Tibial artery (tissue), 4 donors: ENCODE results near the gene GALK2.

Source experiments
- DNase-seq, 2 donors: peaks; one replicate each; pipeline ENCODE4 v3.0.0-alpha.2; 2019
- H3K27ac ChIP-seq, 2 donors: fragments of 200-600 bp; sonication (generic) in 1 of 2; 1 replicate in 1 of 2; 2 replicates in 1 of 2; pipeline ENCODE4 v1.5.1; 2018 to 2019; ENCODE audit warnings: mild to moderate bottlenecking in 1 of 2
- H3K27me3 ChIP-seq, 2 donors: fragments of 200-600 bp; sonication (generic) in 1 of 2; one replicate each; pipeline versions ENCODE4 v1.5.1 to v1.6.0; 2016 to 2019
- H3K36me3 ChIP-seq, 3 donors: fragments of 200-600 bp; sonication (generic) in 2 of 3; one replicate each; pipeline ENCODE4 v1.5.1; 2016 to 2019; ENCODE audit warnings: mild to moderate bottlenecking in 2 of 3
- H3K4me1 ChIP-seq, 4 donors: fragments of 200-600 bp; sonication (generic) in 2 of 4; 1 replicate in 3 of 4; 2 replicates in 1 of 4; pipeline ENCODE4 v1.5.1; 2016 to 2019
- H3K4me3 ChIP-seq, 2 donors: fragments of 200-600 bp; sonication (generic) in 1 of 2; 1 replicate in 1 of 2; 2 replicates in 1 of 2; pipeline ENCODE4 v1.5.1; 2018 to 2019; ENCODE audit warnings: mild to moderate bottlenecking in 2 of 2
- H3K9me3 ChIP-seq, 3 donors: fragments of 200-600 bp; sonication (generic) in 1 of 3; one replicate each; pipeline ENCODE4 v1.5.1; 2016 to 2019
- intact Hi-C: fragments of 100-400 bp; cut with DNase I; formaldehyde crosslinking; loops from one replicate; pipeline ENCODE4 v1.15.0; 2023; ENCODE audit warnings: low total_unique reads
- TF ChIP-seq, protein P1 (sequence below), 2 experiments: fragments of 200-600 bp in 1 of 2; fragments of 450-650 bp in 1 of 2; IDR thresholded peaks; one replicate each; pipeline ENCODE4 v1.5.1; 2017 to 2019; ENCODE audit warnings: antibody characterized with exemption in 2 of 2, mild to moderate bottlenecking in 1 of 2, moderate library complexity in 1 of 2

The GALK2 gene

GRCh38 chr15:49320351-49320750 lies 150.3 kb downstream of the GALK2 start:
- DNase-seq, result no peak
- intact Hi-C loops, result no loop called here
- Histone ChIP-seq H3K36me3 (peaks cover 11 to 31% (median 31%) of the 10 kb centered on the region in 3 donors), H3K27me3 (no peaks in the 10 kb centered on the region), H3K4me1 (peaks cover 0 to 1% (median 0%) of the 10 kb centered on the region in 4 donors), H3K27ac (no peak overlapping the region), H3K9me3 (no peaks in the 10 kb centered on the region), H3K4me3 (no peak overlapping the region)
- TF ChIP-seq, protein P1, sequence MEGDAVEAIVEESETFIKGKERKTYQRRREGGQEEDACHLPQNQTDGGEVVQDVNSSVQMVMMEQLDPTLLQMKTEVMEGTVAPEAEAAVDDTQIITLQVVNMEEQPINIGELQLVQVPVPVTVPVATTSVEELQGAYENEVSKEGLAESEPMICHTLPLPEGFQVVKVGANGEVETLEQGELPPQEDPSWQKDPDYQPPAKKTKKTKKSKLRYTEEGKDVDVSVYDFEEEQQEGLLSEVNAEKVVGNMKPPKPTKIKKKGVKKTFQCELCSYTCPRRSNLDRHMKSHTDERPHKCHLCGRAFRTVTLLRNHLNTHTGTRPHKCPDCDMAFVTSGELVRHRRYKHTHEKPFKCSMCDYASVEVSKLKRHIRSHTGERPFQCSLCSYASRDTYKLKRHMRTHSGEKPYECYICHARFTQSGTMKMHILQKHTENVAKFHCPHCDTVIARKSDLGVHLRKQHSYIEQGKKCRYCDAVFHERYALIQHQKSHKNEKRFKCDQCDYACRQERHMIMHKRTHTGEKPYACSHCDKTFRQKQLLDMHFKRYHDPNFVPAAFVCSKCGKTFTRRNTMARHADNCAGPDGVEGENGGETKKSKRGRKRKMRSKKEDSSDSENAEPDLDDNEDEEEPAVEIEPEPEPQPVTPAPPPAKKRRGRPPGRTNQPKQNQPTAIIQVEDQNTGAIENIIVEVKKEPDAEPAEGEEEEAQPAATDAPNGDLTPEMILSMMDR (IDR thresholded peaks at IDR 0.05), result no peak

DNA sequence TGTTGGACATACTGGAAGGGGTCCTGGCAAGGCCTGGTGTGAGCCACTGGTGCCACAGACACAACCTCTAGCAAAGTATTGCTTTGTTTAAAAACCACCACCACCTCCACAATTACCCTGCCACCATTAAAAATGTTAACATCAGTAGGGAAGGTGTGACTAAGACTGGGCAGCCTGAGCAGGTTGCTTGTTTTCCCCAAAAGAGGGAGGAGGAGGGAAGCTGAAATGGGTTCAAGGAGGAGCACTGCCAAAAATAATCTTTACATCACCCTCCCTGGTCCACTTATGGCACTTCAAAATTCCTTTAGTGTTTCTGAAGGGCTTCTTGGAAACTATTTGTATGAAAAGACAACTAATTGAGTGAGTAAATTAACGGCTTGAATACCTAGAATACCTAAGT lies 153.2 kb downstream of the GALK2 start:
- Histone ChIP-seq H3K36me3 (peaks cover 11 to 31% (median 31%) of the 10 kb centered on the region in 3 donors), H3K27me3 (no peaks in the 10 kb centered on the region), H3K4me1 (no peaks in the 10 kb centered on the region), H3K4me3 (no peak overlapping the region), H3K27ac (no peak overlapping the region), H3K9me3 (no peaks in the 10 kb centered on the region)
- DNase-seq, result no peak
- intact Hi-C loops, result no loop called here
- TF ChIP-seq, protein P1 (IDR thresholded peaks at IDR 0.05), result no peak

GRCh38 chr15:49327927-49328326 lies 157.9 kb downstream of the GALK2 start:
- intact Hi-C loops, result no loop called here
- no peak overlapping the region for H3K27ac ChIP-seq
- H3K4me1 ChIP-seq, result no peaks in the 10 kb centered on the region
- TF ChIP-seq, protein P1 (IDR thresholded peaks at IDR 0.05), result no peak
- peaks cover 0 to 17% (median 9%) of the 10 kb centered on the region in 3 donors for H3K36me3 ChIP-seq
- H3K27me3 ChIP-seq, result no peaks in the 10 kb centered on the region
- H3K4me3 ChIP-seq, result no peak overlapping the region
- no peaks in the 10 kb centered on the region for H3K9me3 ChIP-seq
- no peak for DNase-seq

GRCh38 chr15:49328941-49329340 lies 158.9 kb downstream of the GALK2 start:
- no peak for DNase-seq
- TF ChIP-seq, protein P1 (IDR thresholded peaks at IDR 0.05), result no peak
- no peak overlapping the region for H3K27ac ChIP-seq
- no peaks in the 10 kb centered on the region for H3K9me3 ChIP-seq
- no peaks in the 10 kb centered on the region for H3K27me3 ChIP-seq
- H3K4me1 ChIP-seq, result no peaks in the 10 kb centered on the region
- intact Hi-C loops, result no loop called here
- no peak overlapping the region for H3K4me3 ChIP-seq
- H3K36me3 ChIP-seq, result peaks cover 0 to 15% (median 6%) of the 10 kb centered on the region in 3 donors

DNA sequence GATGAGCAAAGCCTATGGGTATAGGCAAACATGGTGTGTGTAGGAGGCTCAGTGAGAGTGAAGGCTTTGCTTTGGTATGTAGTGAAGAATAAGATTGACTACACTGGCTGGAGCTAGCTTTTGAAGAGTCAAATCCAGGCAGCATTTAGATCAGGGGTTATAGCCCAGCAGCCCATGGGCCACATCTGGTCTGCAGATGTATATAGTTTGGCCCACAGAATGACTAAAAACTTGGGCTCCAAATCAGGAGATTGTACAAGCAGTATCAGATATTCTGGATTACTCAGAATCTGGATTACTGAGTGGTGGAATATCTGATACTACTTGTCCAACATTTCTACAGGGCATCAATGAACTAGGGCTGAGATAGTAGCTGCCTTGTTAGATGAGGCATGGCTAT lies 160.1 kb downstream of the GALK2 start:
- no peak for DNase-seq
- H3K27me3 ChIP-seq, result no peaks in the 10 kb centered on the region
- TF ChIP-seq, protein P1 (IDR thresholded peaks at IDR 0.05), result no peak
- no peak overlapping the region for H3K27ac ChIP-seq
- H3K4me3 ChIP-seq, result no peak overlapping the region
- H3K9me3 ChIP-seq, result no peaks in the 10 kb centered on the region
- H3K36me3 ChIP-seq, result peaks cover 0 to 15% (median 9%) of the 10 kb centered on the region in 3 donors
- intact Hi-C loops, result no loop called here
- H3K4me1 ChIP-seq, result no peaks in the 10 kb centered on the region

DNA sequence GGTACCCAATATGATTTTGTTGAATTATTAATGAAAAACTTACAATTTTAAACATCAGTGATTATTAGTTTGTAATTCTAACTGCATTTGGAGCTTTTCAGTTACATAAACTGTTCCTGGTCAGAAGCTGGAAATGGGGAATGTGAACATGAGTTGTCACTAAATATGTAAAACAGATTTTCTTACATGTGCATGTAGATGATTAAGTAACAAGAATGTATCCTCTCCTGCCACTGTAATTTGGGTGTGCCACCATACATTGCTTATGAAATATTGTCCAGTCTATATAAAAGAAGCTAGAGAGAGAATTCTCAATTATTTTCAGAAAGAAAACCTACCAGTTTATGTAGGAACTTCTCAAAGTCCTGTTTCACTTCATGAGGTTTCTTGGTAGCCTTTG lies 161.4 kb downstream of the GALK2 start:
- peaks cover 0 to 18% (median 9%) of the 10 kb centered on the region in 3 donors for H3K36me3 ChIP-seq
- no peaks in the 10 kb centered on the region for H3K9me3 ChIP-seq
- no peak for DNase-seq
- H3K4me3 ChIP-seq, result no peak overlapping the region
- H3K27ac ChIP-seq, result no peak overlapping the region
- no peaks in the 10 kb centered on the region for H3K27me3 ChIP-seq
- H3K4me1 ChIP-seq, result no peaks in the 10 kb centered on the region
- TF ChIP-seq, protein P1 (IDR thresholded peaks at IDR 0.05), result no peak
- intact Hi-C loops, result no loop called here
